Muscle of leg (tissue), 11 donors: ENCODE data around the gene CLDN14. TPM values are rescaled to one million over a fixed set of nuclear protein-coding genes. Genes with fewer than 3 reads are reported as not detected.

Experiments
- DNase-seq: peaks from one replicate; pipeline ENCODE4 v3.0.0; 2013
- H3K27ac ChIP-seq: one replicate; pipeline ENCODE4 v1.5.1; 2013; ENCODE audit warnings: mild to moderate bottlenecking, low read length, control low read depth
- H3K27me3 ChIP-seq: one replicate; pipeline ENCODE4 v1.6.1; 2013; ENCODE audit warnings: low read length; ENCODE audit not compliant: control insufficient read depth, insufficient read depth
- H3K36me3 ChIP-seq: one replicate; pipeline ENCODE4 v1.6.1; 2013; ENCODE audit warnings: low read length; ENCODE audit not compliant: control insufficient read depth, insufficient read depth
- H3K4me1 ChIP-seq: one replicate; pipeline ENCODE4 v1.6.1; 2013; ENCODE audit warnings: low read length; ENCODE audit not compliant: control insufficient read depth, insufficient read depth
- H3K4me3 ChIP-seq: one replicate; pipeline ENCODE4 v1.5.1; 2013; ENCODE audit warnings: low read length, control low read depth
- H3K9me3 ChIP-seq: replicated peaks from 2 replicates; pipeline ENCODE4 v1.6.1; 2013; ENCODE audit warnings: low read depth, low read length; ENCODE audit not compliant: control insufficient read depth
- whole genome bisulfite sequencing: methylation state at CpG from one replicate; pipeline ENCODE4 v1.1.5; 2013; ENCODE audit warnings: missing lambda C conversion rate; ENCODE audit not compliant: insufficient coverage; 5-methylcytosine and 5-hydroxymethylcytosine counted together
- polyA plus RNA-seq, 8 donors: library from polyadenylated mRNA; unstranded; fragments of 120-200 nt; gene quantifications; one replicate each; pipeline versions ENCODE4 v1.2.1 to v1.2.3, GENCODE V29; 2013; ENCODE audit warnings: inconsistent platforms in 1 of 8, low replicate concordance in 1 of 8; ENCODE audit not compliant: insufficient read length in 8 of 8, insufficient read depth in 1 of 8
- total RNA-seq: library from RNA; stranded (reverse); fragments of 120-200 nt; gene quantifications from one replicate; pipeline ENCODE4 v1.2.4, GENCODE V29; 2013

The CLDN14 gene
- total and polyA plus RNA-seq, 9 donors, result 0.18 to 8.1 (median 4.1) TPM

DNA sequence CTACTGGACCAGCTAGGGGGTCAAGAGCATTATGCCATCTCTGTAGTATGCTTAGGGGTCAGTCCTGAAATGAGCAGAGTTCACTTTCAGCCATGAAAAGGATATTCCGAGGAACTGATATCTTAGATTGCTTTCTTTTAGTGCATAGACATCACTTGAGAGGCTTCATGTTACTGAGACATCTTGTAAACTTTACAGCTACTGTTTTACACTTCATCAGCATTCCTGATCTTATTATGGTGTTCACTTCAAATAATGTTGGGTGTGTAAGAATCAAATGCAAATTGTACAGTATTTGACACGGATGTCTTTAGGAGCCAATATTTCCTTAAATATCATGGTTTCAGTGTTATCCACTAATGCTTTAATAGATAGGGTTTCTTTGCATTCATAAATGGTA lies 22.4 kb upstream of the CLDN14 start:
- Histone ChIP-seq H3K4me3 (no peak overlapping the region), H3K9me3 (no peaks in the 10 kb centered on the region), H3K27me3 (peaks cover 5% of the 10 kb centered on the region), H3K4me1 (peaks cover 2% of the 10 kb centered on the region), H3K36me3 (no peaks in the 10 kb centered on the region), H3K27ac (no peak overlapping the region)
- WGBS, result no CpG with 5 or more reads among the region's 2 CpGs
- no peak for DNase-seq

DNA sequence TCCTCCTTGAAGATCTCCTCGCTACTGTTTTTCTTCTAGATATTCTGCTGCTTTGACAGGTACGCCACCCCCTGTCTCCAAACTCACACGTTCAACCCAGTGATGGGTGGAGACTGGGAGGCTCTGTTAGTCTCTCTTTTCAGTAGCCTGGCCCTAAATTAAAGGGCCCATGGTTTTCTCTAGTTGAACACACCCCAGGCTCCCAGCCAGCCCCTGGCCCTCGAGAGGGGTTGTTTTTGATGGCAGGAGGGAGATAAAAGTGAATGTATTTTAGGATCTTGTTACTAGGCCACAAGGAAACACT lies 21.6 kb upstream of the CLDN14 start:
- peaks cover 2% of the 10 kb centered on the region for H3K4me1 ChIP-seq
- no peak for DNase-seq
- peaks cover 5% of the 10 kb centered on the region for H3K27me3 ChIP-seq
- no peak overlapping the region for H3K27ac ChIP-seq
- no peak overlapping the region for H3K4me3 ChIP-seq
- H3K36me3 ChIP-seq, result no peaks in the 10 kb centered on the region
- no peaks in the 10 kb centered on the region for H3K9me3 ChIP-seq
- WGBS, result no CpG with 5 or more reads among the region's 4 CpGs

DNA sequence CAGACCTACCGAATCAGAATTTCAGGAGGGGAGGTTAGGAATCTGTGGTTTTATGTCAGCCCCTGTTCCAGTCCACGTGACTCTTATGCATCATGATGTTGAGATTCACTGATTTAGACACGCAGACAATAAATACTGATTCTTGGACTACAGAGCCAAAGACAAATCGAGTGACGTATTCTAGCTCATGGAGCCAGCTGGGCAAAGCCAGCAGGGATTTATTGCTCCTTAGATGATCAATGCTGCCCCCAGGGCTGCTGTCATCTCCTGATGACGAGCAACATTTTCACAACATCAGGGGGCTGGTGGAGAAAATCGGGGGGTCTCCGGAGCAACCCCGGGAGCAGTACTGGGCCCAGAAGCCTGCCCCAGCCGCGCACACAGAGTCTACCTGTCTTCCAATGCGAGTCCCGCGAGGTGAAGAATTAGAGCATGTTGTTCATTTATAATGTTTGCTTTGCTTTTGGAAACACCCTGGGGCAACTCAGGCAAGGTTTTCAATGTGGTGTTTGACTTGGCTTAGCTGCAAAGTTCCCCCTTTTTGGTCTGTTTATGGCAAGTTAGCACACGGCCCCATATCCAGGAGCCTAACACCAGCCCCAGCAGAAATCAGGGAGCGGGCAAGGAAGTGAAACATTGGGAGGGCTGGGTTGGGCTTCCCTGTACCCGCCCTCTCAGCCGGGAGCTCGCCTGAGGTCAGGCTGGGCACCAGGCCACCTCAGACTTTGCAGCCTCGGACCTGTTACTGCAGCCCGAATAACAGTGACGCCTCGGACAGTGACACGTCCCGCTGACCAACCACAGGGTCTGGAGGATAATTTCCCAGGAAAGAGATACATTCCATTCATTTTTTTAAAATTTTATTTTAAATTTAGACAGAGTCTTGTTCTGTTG lies 19.9 kb upstream of the CLDN14 start:
- peaks cover 5% of the 10 kb centered on the region for H3K27me3 ChIP-seq
- DNase-seq, result no peak
- H3K4me3 ChIP-seq, result no peak overlapping the region
- H3K27ac ChIP-seq, result no peak overlapping the region
- H3K4me1 ChIP-seq, result peaks cover 1% of the 10 kb centered on the region
- H3K9me3 ChIP-seq, result no peaks in the 10 kb centered on the region
- WGBS, result 70% methylated on average over 12 of the region's 25 CpGs
- no peaks in the 10 kb centered on the region for H3K36me3 ChIP-seq

DNA sequence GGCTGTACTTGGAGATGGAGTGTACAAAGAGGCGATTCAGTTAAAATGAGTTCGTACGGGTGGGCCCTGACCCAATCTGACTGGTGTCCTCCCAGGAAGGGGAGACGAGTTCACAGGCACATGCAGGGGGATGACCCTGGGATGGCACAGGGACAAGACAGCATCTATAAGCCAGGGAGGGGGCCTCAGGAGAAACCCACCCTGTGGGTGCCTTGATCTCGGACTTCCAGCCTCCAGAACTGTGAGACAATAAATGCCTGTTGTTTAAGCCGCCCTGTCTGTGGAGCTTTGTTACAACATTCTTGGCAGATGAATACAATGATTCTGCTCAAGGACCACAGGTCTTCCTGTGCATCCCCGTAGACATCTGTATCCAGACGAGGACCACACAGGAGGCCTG lies 14.6 kb upstream of the CLDN14 start:
- peaks cover 6% of the 10 kb centered on the region for H3K4me1 ChIP-seq
- no peak for DNase-seq
- no peaks in the 10 kb centered on the region for H3K36me3 ChIP-seq
- no peak overlapping the region for H3K27ac ChIP-seq
- H3K27me3 ChIP-seq, result peaks cover 9% of the 10 kb centered on the region
- no peaks in the 10 kb centered on the region for H3K9me3 ChIP-seq
- WGBS, result 64% methylated on average over 8 of the region's 8 CpGs
- no peak overlapping the region for H3K4me3 ChIP-seq

DNA sequence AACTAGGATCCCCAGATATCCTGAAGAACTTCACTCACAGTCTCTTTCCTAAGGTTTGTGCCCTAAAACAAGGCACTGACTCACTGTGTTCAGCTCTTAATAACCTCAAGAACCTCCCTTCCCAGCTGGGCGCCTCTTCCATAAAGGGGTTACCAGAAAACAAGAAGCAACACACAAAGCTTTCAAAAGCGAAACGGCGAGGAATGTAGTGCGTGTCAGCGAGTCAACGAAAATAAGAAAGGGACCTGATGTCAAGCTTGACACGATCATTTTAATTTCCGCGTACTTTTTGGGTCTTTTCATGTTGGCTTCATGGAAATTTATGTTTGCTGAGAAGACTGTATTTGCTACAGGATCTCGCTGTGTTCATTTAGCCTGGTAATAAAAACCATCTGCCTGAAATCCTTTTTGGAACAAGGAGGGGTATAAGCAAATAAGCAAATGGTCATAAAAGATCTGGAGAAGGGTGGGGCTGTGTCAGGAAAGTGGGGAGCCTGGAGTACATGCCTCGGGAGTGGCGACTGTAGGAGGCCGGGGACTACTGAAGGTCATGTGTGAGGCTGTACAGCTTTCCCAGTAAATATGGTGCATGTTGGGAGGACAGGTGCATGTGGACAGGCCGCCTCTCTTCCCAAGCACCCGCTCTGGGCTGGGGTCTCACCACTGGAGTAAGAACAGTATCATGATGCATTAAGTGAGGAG lies 11.4 kb upstream of the CLDN14 start:
- Histone ChIP-seq H3K4me1 (peaks cover 6% of the 10 kb centered on the region), H3K27ac (no peak overlapping the region), H3K9me3 (no peaks in the 10 kb centered on the region), H3K4me3 (no peak overlapping the region), H3K36me3 (no peaks in the 10 kb centered on the region), H3K27me3 (peaks cover 5% of the 10 kb centered on the region)
- 15% methylated on average over 14 of the region's 16 CpGs for WGBS
- DNase-seq, result peak; percentile 28

DNA sequence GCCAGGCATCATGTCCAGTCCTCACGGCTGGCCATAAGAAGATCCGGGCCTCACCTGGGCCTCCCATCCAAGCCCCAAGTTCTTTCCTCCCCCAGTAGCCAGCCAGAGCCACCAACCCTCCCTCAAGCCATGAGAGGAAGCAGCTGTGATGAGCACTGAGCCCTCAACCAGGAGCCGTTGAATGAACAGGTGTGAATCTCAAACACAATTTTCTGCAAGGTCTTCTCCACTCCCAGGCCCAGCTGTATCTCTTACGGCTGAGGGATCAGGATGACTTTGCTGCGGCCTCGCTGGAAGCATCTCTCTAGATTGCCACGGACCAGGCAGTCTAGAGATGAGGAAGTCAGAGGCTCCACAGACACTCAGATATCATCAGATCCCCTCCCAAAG lies 9.8 kb upstream of the CLDN14 start:
- Histone ChIP-seq H3K36me3 (no peaks in the 10 kb centered on the region), H3K27me3 (peaks cover 5% of the 10 kb centered on the region), H3K4me1 (peaks cover 6% of the 10 kb centered on the region), H3K27ac (no peak overlapping the region), H3K9me3 (no peaks in the 10 kb centered on the region), H3K4me3 (no peak overlapping the region)
- no peak for DNase-seq
- WGBS, result 68% methylated on average over 4 of the region's 7 CpGs

DNA sequence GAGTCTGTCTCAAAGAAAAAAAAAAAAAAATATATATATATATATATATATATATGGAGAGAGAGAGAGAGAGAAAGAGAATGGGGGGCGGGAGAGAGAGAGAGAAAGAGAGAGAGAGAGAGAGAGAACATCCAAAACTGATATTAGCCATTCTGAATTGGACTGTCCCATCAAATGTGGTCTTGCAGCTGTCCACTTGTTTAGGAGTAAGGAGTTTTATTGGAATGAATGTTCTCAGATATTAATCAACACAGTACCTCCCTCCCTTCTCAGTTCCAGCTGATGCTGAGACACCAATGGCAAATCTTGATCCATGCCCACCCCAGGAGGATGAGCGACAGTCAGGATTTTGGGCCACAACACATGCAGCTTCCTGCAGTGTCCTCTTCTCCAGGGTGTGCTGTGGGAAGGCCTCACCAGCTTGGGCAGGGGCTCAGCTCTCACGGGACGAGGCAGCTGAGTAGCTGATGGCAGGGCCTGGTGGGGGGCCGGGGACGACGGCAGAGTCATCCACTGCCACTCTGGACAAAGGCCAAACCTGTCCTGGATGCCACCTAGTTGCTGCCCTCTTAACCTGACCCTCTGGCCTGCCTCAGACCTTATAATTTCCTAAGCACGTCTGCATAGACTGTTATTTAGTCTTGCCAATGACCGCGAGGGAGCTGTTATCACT lies 9.3 kb upstream of the CLDN14 start:
- WGBS, result 71% methylated on average over 9 of the region's 10 CpGs
- no peak overlapping the region for H3K4me3 ChIP-seq
- H3K36me3 ChIP-seq, result no peaks in the 10 kb centered on the region
- peaks cover 5% of the 10 kb centered on the region for H3K27me3 ChIP-seq
- no peak overlapping the region for H3K27ac ChIP-seq
- no peaks in the 10 kb centered on the region for H3K9me3 ChIP-seq
- peaks cover 6% of the 10 kb centered on the region for H3K4me1 ChIP-seq
- no peak for DNase-seq

DNA sequence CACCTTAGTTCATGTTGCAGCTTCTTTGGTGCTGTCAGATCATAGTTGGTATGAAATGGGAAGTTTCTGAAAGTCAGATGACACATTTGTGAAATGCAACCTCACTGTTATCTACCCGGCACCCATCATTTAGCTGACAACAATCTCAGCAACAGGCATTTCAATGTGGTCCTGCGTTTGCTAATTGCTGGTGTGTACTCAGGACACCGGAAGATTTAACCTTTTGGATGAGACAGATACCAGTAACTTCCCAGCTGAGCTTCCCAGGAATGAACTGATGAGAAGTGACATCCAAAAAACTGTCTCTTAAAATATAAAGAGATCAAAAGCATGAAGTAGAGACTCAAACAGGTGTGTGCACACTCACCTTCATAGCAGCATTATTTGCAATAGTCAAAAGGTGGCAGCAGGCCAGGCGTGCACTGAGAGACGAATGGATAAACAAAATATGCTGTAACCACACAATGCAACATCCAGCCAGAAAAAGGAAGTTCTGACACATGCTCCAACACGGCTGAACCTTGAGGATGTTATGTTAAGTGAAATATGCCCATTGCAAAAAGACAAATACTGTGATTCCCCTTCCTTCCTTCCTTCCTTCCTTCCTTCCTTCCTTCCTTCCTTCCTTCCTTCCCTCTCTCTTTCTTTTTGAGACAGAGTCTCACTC lies 7.9 kb upstream of the CLDN14 start:
- no peak for DNase-seq
- peaks cover 6% of the 10 kb centered on the region for H3K4me1 ChIP-seq
- no peaks in the 10 kb centered on the region for H3K36me3 ChIP-seq
- no CpG with 5 or more reads among the region's 6 CpGs for WGBS
- H3K27me3 ChIP-seq, result no peaks in the 10 kb centered on the region
- no peak overlapping the region for H3K4me3 ChIP-seq
- no peaks in the 10 kb centered on the region for H3K9me3 ChIP-seq
- no peak overlapping the region for H3K27ac ChIP-seq

DNA sequence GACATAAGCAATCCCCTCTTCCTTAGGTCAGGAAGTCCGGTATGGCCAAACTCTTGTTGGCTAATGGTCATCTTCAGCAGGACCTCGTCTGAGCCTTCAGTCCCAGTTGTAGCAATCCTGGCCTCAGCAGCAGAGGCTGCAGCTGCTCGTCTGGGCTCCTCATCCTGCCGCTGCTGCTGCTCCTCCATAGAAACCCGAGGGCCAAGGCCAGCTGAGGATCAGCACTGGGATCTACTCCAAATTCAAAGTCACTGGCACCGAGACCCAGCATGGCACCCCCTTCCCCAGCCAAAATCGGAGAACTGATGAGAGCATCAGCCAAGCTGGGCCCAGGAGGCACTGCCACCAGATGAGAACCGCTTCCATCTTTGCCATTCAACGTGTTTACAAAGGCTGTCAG lies 6.3 kb upstream of the CLDN14 start:
- H3K27ac ChIP-seq, result no peak overlapping the region
- H3K4me3 ChIP-seq, result no peak overlapping the region
- no peaks in the 10 kb centered on the region for H3K9me3 ChIP-seq
- 66% methylated on average over 8 of the region's 9 CpGs for WGBS
- H3K27me3 ChIP-seq, result no peaks in the 10 kb centered on the region
- H3K4me1 ChIP-seq, result peaks cover 3% of the 10 kb centered on the region
- no peaks in the 10 kb centered on the region for H3K36me3 ChIP-seq
- no peak for DNase-seq

DNA sequence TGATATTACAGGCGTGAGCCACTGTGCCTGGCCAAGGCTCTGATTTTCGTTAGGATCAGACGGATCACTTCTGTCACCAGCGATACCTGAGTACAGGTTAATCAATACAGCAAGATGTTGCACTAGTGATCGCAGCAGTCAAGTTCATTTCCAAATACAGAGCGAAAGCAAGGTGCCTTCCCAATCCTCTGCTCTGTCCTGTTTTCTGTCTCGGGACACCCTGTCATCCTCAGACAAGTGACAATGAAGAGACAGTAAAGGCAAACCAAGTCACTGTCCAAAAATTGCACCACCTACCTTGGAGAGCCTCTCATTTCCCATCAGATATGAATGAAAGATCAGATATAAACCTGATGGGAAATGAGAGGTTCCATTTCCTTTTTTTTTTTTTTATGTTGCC lies 5.6 kb upstream of the CLDN14 start:
- Histone ChIP-seq H3K4me1 (no peaks in the 10 kb centered on the region), H3K27ac (no peak overlapping the region), H3K36me3 (no peaks in the 10 kb centered on the region), H3K4me3 (no peak overlapping the region), H3K27me3 (no peaks in the 10 kb centered on the region), H3K9me3 (no peaks in the 10 kb centered on the region)
- 100% methylated on average over 6 of the region's 7 CpGs for WGBS
- no peak for DNase-seq
